Stimulated activated CD8-positive, alpha-beta memory T cell treated with anti-CD3 and anti-CD28 coated beads, Interleukin-12 subunit alpha, Interleukin-12 subunit beta, amount 100 ng/mL, for 24 hours (primary cell): ENCODE measurements around the gene NOL4L.

Experiments
- DNase-seq: peaks from one replicate; pipeline ENCODE4 v3.0.0-alpha.2; 2020; ENCODE audit errors: extremely low read depth

Gene NOL4L

DNA sequence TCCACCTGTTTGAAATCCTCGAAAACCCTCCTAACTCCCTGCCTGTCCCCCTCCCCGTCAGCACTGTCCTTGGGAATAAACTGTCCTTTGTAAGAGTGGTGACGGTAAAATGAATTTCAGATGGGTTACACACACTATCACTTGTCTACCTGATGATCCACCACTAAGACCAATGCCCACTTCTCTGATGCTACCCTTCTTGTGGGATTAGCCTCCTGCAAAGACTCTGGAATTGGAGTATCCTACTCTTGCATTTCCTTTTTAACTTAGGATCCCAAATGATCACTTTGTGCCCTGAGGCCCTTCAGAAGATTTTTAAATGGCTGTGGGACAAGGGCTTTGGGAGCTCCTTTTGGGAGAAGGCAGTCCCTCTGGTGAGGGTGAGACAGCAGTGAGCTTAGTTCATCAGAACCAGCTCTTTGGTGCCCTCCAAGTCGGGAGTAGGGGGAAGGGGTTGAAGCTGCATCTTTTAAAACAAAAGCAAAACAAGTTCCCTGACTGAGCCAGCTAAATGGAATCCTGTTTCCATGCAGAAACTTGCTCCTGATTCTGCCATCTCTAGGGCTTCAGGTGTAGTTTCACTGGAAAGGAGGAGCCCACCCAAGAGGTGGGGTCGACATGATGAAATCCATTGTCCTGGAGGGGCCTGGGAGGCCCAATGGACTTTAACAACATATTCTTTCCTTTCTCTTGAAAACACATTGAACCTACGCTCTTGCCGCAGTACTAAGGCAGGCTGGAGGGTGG lies 140.5 kb downstream of the NOL4L start:
- DNase-seq = no peak

DNA sequence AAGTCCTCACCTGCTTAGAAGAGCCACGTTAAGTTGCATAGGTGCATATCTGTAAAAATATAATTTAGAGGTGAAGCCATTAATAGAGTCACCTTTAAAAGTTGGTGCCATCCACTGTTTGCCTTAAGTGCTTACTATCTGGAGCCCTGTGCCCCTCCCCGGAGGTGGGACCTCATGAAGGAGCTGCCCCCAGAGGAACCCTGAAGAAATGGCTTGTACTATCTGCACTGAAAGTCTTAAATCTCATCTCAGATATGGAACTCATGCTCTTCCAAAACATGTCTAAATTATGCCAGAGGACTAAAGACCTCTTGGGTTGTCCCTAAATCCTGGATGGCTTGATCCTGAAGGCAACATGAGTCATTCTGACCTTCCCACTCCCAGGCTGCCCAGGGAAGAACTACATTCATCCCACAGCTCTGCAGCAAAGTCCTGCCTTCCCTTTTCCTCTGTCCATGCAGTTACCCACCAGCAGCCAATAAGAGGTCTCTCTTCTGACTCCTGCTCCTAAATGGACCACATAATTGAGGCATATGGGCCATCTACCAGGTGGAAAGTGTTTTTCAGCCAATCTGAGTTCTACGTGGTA lies 141.7 kb downstream of the NOL4L start:
- DNase-seq = no peak

GRCh38 chr20:32442630-32443373 lies 142.3 kb downstream of the NOL4L start:
- no peak for DNase-seq

DNA sequence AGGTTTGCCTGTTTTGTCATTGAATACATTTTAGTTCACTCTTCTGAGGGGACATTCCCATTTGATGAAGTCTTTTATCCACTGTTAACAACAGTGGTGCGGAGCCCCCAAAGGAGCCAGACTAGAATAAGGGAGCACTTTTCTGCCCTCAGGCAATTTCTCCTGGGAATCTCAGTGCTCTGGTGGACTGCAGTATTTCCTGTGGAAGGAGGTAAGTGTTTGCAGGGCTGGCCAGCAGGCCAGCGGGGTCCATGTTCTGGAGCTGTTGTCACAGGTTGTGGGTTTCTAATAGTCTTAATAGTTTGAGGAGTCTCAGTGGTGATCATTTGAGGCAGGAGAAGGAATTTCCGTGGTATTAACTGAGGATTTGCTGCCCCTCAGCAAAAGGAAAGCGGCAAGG lies 143.5 kb downstream of the NOL4L start:
- DNase-seq = no peak

GRCh38 chr20:32440758-32441078 lies 144.4 kb downstream of the NOL4L start:
- DNase-seq = no peak

GRCh38 chr20:32440069-32440757 lies 144.9 kb downstream of the NOL4L start:
- no peak for DNase-seq

DNA sequence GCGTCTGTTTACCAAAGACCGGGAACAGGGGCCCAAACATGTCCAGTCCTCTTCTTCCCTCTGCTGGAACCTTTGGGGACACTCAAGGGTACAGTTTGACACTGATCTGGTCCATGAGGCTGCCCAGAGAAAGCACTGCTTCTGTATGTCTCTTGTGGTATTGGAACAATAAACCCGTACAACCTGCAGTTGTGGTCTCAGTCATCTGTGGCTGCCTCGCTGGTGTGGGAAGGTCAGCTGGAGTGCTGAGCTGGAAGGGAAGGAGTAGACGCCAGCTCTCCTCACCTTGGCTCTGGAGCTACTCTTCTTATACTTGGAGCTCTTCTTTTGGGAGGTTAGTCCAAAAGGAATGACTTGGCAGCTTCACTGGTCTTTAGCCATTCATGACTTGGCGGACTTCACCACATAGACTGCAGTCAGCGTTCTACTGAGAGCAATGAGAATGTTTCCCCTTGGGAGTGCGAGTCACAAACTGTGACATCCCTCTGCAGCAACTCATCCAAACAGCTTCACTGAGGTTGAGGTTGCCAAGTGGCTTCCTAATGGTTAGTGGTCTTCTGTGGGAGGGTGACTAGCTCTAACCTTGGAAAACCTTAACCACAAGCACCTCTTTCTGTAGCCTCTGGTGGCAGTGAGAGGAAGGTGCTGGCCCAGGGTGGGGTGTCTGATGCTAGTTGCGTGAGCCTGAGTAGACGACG lies 145.9 kb downstream of the NOL4L start:
- no peak for DNase-seq

DNA sequence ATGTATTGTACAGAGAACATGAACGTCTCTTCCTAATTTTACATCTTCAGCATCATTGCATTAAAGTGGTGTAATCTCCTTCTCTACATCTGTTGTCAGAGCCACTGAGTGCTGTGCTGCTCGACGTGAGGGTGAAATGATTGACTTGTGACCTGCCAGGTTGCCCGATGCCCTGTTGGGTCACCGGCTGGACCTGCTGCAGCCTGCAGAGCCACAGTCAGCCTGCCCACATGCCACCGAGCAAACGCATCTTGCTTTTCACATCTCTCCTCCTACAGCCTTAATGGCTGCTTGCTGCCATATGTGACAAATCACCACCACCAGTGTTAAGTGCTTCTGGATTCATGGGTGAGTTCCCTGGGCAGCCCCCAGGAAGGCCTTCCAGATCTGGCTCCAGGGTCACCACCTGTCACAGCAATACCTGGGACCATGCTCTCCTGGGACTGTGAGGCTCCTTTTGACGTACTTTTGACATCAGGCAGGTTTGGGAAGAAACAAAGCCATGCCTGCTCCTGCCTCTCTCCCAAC lies 146.7 kb downstream of the NOL4L start:
- DNase-seq = no peak

- no peak for DNase-seq
These were observed 147.6 kb downstream of the NOL4L start for GRCh38 chr20:32437391-32438074.

DNA sequence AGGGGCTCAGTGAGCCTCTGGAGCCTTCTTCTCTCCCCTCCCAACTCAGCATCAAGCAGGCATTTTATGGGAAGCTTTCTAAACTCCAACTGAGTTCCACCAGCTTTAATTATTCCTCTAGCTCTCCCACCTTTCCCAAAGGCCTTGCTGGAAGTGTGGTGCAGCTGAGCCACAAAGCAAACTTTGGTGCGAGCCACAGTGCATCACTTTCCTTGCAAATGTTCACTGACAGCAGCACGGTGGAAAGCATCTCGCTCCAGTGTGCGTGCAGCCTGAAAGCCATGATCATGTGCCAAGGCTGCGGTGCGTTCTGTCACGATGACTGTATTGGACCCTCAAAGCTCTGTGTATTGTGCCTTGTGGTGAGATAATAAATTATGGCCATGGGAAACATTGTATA lies 148.2 kb downstream of the NOL4L start:
- DNase-seq = no peak

GRCh38 chr20:32436142-32436861 lies 148.8 kb downstream of the NOL4L start:
- no peak for DNase-seq

GRCh38 chr20:32435449-32436107 lies 149.6 kb downstream of the NOL4L start:
- DNase-seq = no peak

- DNase-seq = no peak
These were observed 150.7 kb downstream of the NOL4L start for GRCh38 chr20:32434434-32434833.

DNA sequence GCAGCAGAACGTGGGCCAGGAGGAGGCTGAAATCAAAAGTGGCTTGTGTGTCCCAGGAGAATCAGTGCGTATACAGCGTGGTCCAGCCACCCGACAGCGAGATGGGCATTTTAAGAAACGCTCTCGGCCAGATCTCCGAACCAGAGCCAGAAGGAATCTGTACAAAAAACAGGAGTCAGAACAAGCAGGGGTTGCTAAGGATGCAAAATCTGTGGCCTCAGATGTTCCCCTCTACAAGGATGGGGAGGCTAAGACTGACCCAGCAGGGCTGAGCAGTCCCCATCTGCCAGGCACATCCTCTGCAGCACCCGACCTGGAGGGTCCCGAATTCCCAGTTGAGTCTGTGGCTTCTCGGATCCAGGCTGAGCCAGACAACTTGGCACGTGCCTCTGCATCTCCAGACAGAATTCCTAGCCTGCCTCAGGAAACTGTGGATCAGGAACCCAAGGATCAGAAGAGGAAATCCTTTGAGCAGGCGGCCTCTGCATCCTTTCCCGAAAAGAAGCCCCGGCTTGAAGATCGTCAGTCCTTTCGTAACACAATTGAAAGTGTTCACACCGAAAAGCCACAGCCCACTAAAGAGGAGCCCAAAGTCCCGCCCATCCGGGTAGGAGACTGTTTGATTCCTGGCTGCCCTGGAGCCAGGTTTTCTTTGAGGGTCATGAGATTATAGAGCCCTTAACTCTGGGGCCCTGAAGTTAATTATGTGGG lies 151.7 kb downstream of the NOL4L start:
- DNase-seq = no peak

DNA sequence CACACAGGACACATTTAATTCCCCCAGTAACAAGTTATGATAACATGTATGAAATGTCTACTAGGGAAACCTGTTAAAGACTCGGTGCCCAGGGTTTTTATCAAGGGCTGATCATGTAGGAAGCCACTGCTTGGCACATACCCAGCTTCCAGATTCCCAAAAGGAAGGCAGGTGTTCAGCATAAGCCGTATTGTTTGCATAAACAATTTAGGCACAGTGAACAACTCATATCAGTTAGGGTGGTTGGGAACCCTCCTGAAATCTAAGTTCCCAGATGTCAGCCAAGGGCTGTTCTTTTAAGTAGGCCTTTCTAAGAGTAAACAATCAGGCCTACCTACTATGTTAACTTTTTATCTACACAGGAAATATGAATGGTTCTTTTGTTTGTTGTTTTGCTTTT lies 152.9 kb downstream of the NOL4L start:
- no peak for DNase-seq

- DNase-seq = no peak
These were observed 153.7 kb downstream of the NOL4L start for GRCh38 chr20:32431457-32431856.

DNA sequence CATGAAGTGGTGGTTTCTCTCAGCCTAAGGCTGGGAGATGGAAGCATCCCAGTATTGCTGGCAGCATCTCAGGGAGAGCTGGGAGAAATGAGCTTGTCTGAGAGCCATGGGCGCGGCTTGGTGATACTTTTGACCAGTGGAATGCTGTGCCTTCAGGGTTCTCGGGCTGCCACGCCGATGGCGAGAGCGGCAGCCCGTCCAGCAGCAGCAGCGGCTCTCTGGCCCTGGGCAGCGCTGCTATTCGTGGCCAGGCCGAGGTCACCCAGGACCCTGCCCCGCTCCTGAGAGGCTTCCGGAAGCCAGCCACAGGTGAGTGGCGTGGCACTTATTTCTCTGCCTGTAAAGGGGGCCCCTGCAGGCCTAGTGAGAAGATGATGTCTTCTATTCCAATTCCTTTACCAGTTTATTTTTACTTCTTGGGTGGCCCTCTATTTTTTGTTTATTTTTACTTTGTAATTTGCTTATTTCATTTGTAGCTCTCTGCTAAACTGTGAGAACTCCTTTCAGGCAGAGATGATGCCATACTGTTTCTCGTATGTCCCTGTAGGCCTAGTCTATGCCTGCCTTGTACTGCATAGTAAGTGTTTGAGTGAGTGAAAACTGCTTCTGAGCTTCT lies 155.3 kb downstream of the NOL4L start:
- no peak for DNase-seq

DNA sequence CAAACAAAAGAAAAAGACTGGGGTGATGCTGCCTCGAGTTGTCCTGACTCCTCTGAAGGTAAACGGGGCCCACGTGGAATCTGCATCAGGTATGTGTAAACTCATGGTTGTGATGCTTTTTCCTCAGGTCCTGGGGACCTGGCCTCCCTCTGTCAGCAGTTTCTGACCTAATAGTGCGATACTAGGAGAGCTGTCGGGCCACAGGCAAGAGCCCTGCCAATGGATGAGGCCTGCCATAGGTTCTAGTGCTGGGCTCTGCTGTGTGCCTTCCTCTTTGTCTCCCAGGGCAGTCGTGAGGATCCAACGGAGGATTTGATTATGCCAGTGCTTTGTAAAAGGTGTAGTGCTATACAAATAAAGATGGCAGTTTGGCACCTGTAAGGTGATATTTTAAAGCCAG lies 155.8 kb downstream of the NOL4L start:
- DNase-seq = no peak

GRCh38 chr20:32427996-32428395 lies 157.1 kb downstream of the NOL4L start:
- no peak for DNase-seq
